NCI-H2196 (cell line): ENCODE measurements around the gene STAT5B.

Experiments used
- DNase-seq: peaks from one replicate; lab custom pipeline; 2025; ENCODE audit not compliant: unreplicated experiment; lab: John Stamatoyannopoulos, UW

Gene STAT5B

DNA sequence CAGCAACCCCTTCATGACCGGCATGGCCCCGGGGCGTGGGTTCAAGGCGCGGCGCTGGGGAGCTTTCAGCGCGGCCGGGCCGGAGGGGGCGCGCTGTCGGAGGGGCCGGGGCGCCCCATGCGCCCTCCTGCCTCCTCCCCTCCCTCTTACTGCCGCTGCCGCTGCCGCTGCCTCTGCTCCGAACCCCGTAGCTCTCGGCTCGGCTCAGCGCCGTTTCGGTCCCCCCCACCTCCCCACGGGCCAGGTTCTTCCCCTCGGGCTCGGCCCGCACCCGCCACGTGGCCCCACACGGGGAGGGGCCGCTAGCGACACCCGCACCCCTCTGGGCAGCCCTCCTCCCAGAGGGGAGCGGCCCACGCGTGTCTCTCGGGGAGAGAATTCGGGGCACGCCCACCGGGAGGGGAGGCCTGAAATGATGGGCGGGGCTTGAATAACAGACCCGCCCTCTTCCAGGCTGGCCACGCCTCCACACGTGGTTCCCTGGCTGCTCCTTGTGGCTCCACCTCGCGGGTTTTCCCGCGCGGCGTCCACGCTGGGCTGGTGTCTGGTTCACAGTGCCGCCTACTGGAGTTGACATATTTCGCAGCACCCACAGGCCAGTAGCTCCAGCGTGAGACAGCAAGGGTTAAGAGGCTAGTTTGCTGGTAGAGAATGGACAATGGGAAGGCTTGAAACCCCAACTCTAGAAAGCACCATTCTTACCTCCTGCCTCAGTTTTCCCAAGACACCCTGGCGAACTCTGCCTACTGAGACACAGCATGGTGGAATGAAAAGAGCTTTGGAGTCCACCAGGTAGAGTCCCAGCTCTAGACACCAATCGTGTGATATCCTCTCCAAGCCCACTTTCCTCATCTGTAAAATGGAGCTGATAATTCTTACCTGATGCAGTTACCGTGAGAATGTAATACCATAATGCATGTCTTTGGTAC lies 95.0 kb downstream of the STAT5B start, which contains the start of gene KCNH4:
KCNH4 (minus strand) TSS at position 221 of the 929 bp plus-strand sequence; CDS start at position 24, 197 bp downstream.
- peak; percentile 68 for DNase-seq

DNA sequence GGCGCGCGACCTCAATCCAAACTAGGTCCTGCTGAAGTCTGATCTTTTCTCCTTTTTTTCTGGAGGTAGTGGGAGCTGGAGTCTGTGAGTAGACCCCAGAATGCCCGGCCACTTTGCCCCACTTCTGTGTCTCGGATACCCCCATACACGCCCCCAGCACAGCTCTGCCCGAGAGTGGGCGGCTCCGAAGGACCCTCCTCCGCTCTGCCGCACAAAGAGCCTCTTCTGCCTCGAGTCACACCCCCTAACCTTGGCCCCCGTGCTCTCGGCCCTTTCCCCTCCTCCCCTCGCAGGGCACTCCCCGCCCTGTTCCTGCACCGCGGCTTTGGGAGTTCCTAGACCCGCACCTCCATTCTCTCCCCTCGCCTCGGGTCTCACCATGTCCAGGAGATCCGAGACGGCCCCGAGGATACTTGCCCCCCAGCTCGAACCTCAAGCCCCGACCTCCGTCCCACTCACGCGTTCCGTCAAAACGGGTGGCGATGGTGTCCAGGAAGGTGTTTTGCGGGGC lies 95.7 kb downstream of the STAT5B start:
- DNase-seq = no peak

DNA sequence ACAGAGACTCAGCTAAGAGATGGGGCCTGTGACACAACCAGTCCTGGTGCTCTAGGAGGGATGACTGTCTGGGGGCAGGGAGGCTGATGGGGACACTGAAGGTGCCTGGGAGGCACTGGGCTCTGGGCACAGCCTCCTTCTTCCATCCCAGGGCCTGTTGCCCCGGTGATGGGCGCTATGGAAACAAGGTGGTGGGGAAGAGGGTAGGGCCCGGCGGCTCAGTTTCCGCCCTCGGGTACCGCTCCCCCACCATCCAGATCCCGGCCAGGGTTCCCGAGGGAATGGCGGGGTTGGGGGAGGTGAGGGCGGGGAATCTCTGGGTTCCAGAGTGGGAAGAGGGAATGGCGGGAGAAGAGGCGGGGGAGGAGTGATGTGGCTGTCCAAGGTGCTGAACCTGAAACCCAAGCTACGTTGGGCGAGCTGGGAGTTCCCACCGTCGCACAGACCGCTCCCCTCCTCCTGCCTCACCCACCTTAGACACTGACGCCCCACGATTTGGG lies 96.2 kb downstream of the STAT5B start:
- peak; percentile 69 for DNase-seq

DNA sequence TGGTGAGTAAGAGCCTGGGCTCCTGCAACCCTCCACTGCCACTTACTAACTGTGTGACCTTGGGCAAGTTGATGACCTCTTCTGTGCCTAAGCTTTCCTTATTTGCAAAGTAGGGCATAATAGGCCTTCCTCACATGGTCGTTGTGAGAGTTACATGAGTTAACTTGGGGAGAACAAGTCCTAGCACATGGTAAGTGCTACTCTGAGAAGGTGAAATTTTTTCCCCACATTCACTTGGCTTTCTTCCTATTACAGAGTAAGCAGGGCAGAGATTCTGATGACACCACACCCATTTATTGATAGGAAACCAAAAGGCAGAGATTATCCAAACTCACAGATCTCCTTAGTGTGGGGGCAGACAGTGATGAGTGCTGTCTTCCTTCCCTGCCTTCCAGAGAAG lies 96.9 kb downstream of the STAT5B start:
- no peak for DNase-seq

DNA sequence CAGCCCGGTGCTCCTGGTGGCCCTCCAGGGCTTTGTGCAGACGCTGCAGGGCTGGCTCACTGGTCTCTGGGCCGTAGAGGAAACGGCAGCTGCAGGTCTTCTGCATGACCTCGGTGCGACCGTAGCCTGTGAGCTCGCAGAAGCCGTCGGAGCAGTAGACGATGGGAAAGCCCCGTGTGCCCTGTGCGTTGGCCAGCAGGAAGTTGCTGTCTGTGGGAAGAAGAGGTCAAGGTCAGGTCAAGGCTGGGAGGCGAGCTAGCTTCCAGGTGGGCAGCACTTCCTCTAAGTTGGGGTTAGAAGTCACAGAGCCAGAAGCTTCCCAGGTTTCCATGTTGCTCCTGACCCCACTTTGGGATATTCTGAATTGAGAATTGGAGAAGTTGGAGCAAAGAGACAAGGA lies 97.4 kb downstream of the STAT5B start:
- DNase-seq = no peak

DNA sequence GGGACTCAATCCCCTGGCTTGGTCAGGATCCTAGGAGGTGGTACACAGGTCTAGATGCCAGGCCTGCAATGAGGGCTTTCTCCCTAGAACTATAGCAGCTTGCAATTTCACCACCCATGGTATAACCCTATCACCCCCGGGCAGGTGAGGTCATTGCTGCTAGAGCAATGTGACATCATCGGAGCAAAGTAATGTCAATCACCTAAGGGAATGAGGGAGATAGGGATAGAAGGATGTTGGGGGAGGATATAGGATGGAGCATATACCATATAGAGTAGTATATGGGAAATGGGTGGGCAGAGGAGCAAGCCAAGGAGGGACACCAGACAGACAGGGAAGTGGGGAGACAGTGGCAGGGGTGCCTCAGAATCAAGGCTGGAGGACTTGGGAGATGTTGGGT lies 98.5 kb downstream of the STAT5B start:
- no peak for DNase-seq

DNA sequence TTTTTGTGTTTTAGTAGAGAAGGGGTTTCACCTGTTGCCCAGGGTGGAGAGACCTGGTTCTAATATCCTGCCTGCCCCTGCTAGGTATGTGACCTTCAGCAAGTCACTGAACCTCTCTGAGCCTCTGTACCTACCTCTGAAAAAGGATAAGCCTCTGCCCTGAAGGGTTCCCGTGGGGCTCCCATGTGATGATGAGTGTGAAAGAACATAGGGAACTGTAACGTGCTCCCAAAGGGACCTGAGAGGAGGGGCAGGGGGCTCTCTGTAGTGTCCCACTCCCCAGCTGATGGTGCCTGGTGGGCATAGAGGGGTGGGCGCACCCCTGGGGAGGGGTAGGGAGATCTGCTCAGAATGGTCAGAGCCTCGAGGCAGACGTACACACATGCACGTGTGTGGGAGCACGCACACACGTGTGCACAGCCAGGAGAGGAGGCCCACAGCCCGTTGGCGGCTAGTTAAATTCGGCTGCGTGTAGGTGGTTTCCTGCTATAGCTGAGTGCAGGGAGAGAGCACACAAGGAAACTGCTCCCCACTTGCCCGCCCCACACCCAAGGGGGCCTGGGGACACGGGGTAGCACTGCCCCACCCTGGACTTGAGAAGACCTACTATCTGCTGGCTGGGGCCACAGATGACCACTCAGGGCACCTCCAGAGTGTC lies 101.9 kb downstream of the STAT5B start:
- DNase-seq = no peak

DNA sequence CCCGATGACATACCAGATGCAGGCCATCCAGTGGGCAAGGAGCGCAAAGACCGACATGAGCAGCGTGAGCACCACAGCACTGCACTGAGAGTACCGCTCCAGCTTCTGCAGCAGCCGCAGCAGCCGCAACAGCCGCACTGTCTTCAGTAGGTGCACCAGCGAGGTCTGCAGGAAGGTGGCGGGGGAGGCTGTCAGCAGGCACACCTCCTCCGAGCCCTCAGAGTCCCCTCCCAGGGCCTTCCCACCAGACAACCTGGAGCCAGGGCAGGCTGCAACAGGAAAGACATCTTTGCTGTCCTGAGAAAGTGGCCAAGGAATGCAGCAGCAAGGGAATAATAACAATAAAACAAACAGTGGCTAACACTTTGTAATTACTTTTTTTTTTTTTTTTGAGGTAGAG lies 104.4 kb downstream of the STAT5B start:
- no peak for DNase-seq

DNA sequence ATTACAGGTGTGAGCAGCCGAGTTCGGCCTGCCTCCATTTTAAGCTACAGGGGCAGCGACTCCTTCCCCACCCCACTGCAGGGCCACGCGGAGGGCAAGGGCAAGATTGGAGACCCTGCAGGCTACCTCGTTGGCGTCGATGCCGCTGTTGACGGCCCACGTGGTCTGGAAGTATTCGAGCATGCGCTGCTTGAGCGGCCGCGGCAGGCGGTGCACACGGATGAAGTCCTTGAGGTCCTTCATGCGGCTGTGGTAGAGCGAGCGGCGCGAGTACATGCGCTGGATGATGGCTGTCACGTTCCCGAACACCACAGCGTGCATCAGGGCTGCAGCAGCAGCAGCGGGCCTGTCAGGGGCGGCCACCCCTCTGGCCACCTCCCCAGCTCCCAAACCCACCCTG lies 106.8 kb downstream of the STAT5B start:
- DNase-seq = no peak

DNA sequence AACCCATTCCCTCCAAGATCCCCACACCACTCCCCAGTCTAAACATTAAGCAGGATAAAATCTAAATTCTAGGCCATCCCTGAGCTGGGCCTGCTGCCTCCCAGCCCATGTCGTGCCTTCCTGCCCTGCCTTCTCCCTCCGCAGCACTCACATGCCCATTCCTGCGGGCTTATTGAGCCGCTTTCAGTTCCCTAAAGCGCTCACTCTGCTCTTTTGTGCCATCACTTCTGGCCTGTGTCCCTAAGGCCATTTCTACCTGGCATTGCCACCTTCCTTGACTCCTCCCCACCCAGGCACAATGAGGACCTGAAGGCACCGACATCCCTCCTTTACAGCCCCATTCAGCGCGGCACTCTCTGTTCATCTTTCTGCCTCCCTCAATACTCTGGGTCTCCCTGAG lies 108.4 kb downstream of the STAT5B start:
- no peak for DNase-seq

DNA sequence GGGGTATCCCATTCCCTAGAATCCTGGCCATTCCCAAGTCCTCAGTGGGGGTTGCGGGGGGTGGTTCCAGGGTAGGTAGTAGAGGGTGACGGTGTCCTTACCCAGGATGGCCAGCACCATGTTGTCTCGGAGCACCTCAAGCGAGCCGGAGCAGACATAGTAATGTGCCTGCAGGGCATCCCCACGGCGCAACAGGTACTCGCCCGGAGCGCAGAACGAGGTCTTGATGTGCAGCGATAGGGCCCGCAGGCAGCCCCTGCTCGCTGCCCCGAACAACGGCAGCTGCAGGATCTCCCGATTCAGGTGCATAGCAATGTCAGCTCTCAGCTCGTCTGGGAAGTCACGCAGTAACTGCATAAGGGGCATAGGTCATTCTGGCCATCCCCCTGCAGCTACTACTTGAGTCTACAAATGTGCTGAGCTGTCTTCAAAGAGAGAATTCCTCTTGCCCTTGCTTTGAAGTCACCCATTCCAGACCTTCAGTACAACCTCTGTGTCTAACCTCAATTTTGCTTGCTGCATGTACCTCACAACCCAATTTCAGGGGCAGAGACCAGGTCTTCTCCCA lies 109.9 kb downstream of the STAT5B start:
- DNase-seq = no peak

DNA sequence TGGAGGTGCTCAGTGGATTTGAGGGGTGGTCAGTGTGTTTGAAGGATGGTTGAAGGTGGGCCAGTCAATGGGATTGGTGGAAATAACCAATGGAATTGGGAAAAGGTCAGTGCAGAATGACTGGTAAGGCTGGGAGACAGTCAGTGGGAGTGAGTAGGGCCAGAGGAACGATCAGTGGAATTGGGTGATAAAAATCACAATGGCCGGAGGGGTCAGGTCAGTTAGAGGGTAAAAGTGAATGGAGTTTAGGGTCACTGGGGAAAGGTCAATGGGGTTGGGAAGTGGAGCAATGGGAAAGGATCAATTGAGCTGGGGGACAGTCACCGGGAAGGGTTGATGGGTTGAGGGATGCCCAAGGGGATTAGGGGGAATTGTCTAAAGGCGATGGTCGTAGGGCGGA lies 110.4 kb downstream of the STAT5B start:
- no peak for DNase-seq

DNA sequence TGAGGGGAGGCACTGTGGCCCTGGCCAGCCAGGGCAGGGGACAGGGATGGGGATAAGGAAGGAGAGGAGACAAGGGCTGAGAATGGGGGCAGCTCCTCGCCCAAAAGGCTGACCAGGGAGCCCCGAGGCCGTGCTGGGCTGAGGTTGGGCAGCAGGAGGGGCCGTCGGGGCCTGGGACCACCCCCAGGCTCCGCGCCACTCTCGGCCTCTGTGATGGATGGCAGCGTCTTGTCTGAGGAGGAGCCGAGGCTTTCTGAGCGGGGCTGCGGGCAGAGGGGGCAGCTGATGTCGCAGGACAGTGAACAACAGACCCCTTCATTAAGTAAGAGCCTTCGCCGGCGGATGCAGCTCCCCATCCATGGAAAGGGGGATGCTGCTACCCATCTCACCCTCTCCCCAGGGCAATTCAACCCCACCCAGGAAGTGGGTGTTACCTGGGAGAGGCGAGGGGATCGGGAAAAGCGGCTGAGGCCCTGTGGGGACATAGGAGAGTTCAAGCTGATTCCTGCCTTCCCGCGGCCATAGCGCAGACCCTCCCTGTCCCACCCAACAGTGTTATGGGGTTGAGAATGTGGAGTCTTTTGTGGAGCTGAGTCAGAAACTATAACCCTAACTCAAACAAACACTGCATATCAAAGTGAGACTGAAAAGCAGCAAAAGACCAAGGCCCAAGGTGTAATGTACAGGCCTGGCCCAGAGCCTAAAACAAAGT lies 112.3 kb downstream of the STAT5B start:
- no peak for DNase-seq

DNA sequence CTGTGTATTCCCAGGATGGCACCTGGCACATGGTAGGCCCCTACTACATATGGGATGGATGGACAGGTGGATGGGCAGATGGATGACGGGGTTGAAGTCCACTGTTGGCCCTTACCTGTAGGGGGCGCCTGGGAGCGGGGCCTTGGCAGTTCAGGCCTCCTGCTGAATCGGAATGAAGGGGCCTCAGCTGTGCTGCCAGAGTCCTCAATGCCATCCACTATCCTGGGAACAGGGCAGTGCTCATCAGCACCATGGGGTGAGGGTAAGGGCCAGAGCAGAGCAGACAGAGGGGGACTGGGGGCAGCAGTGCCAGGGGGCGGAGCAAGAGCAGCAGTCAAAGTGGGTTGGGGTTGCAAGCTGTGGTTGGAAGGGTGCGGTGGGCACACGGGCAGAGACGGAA lies 113.1 kb downstream of the STAT5B start:
- DNase-seq = no peak

DNA sequence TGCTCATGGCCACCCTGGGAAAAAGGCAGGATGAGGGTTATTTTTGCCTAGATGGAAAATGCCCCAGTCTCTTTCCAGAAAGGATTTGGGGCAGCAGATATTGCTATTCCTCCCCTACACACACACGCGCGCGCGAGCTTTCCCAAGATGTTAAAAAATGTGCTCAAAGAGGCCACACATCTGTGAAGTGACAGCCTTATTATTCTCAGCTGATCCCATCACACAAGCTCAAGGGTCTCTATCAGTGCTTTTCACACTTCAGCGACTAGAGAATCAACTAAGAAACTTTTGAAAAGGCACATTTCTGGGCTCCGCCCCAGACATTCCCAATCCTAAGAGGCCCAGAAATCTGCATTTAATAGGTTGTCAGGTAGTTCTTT lies 115.7 kb downstream of the STAT5B start:
- DNase-seq = no peak

DNA sequence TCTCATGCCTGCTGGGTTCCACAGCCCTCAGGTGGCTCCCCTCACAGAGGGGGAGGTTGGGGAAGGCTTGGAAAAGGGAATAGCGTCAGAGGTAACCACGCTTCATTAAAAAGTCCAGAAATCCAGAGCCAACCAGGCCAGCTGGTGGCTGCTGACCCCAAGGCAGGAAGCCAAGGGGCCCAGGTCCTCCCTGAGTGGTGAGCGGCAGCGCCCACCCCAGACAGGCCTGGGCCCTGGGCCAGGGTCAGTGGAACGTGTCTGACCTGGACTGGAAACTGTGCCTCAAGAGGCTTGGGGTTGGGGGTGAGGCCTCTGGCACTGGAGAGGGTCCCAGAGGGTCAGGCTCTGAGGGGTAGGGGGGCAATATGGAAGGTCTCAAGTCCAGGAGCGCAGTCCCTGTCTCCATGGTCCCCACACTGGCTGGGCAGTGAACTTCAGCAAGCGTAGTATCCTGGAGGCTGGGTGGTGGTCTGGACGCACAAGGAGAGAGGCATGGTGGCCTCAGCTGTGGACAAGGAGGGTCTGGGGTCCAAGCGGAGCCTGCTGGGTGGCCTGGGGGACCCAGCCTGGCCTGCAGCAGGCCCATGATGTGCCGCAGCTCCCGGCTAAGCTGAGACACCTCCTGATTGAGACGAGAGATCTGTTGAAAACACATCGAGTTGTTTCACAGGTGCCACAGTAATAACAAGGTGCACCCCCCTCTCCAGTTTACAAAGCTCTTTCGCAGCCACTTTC lies 116.2 kb downstream of the STAT5B start:
- DNase-seq = no peak

DNA sequence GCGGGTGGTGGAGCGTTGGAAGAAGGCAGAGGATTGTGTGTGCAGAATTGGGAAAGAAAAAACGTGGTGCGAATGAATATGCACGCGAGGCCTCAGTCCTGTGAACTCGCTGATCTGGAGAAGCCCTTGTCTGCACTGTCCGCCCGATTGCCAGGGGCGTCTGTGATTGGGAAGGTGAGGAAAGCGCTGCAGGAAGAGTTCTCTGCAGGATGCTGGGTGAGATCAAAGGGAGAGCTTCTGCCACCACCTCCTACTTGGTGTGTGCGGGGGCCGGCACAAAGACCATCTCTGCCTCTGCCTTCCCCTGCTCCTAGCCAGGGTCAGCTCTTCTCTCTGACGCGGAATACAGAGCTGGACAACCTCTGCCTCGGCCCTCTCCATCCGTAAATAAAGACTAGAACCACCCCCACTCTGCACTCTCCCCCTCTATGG lies 120.6 kb downstream of the STAT5B start:
- DNase-seq = no peak

DNA sequence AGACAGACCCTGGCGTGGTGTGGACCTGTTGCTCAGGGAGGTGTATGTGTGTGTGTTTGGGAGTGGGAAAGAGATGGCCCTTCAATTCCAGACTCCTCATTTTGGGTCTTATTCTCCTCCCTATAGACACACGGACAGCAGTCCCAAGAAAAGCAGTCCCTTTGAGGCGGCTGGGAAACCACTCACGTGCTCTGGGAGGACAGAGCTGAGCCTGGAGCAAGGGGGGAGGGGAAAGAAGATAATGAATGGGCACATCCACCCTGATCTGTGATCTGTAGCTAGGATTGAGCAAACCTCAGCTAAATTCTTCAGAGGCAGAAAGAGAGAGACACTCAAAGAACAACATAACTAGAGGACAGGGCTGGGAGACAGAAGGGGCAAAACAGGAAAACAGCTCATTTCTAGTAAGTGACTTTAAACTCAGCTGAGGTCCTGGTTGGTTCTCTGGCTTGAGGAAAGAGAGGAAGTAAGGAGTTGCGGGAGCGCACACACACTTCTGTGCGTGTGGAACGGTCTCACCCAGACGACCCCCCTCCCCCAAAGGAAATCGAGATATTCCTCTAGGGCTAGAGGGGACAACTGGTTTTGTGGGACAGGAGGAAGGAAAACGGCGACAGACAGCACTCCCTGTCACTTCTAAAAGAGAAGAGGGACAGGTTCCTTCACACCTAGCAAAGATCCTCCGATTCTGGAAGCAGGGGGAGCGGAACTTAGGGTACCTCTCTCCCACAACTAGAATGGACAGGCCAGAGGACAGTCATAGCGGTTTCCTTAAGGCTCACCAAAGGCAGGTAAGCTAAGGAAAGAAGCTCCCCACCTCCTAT lies 122.1 kb downstream of the STAT5B start:
- DNase-seq = no peak
